H1 (cell line): Measurements from ENCODE around the gene ZNF8. TPM values are rescaled to one million over a fixed set of nuclear protein-coding genes. Genes with fewer than 3 reads are reported as not detected.

Experiments used
- CTCF ChIA-PET: fragments of 300-600 bp; sonication (Branson Sonifier 250); formaldehyde crosslinking; loops from one replicate; lab custom pipeline; 2021; ENCODE audit not compliant: partially characterized antibody; lab: Charles Lee
- POLR2A ChIA-PET: fragments of 300-600 bp; sonication (Branson Sonifier 250); formaldehyde crosslinking; loops from one replicate; lab custom pipeline; 2021; ENCODE audit warnings: inconsistent platforms; ENCODE audit not compliant: partially characterized antibody; lab: Charles Lee
- DNase-seq, 2 experiments: peaks; one replicate each; pipeline versions ENCODE4 v3.0.0 to v3.0.0-alpha.2; 2010 to 2022; ENCODE audit warnings: low spot score in 2 of 2, low read depth in 1 of 2, mixed read lengths in 1 of 2
- FAIRE-seq: peaks from 2 replicates; lab custom pipeline; 2011; peaks lifted over from hg19 to GRCh38; lab: Jason Lieb, UNC
- H2AFZ ChIP-seq: 2 replicates; pipeline ENCODE4 v1.8.1; 2012; ENCODE audit warnings: low read length, inconsistent platforms
- H2AK5ac ChIP-seq: 2 replicates; pipeline ENCODE4 v1.6.1; 2013; ENCODE audit warnings: low read depth, low read length
- H2BK120ac ChIP-seq: replicated peaks from 2 replicates; pipeline ENCODE3; 2013; ENCODE audit warnings: low read depth, low read length, inconsistent platforms
- H2BK12ac ChIP-seq: 2 replicates; pipeline ENCODE4 v1.6.1; 2013; ENCODE audit warnings: low read depth, low read length
- H2BK15ac ChIP-seq: 2 replicates; pipeline ENCODE4 v1.6.1; 2013; ENCODE audit warnings: low read length
- H2BK20ac ChIP-seq: 2 replicates; pipeline ENCODE4 v1.6.1; 2013; ENCODE audit warnings: low read length
- H2BK5ac ChIP-seq: 2 replicates; pipeline ENCODE4 v1.6.1; 2013; ENCODE audit warnings: low read depth, low read length
- H3K14ac ChIP-seq: 2 replicates; pipeline ENCODE4 v1.6.1; 2013; ENCODE audit warnings: inconsistent platforms; ENCODE audit not compliant: insufficient read length
- H3K18ac ChIP-seq: 2 replicates; pipeline ENCODE4 v1.6.1; 2013; ENCODE audit warnings: low read length; ENCODE audit errors: extremely low read depth
- H3K23ac ChIP-seq: 2 replicates; pipeline ENCODE4 v1.6.1; 2013; ENCODE audit warnings: inconsistent platforms; ENCODE audit not compliant: insufficient read length
- H3K23me2 ChIP-seq: 2 replicates; pipeline ENCODE4 v1.6.1; 2013; ENCODE audit warnings: low read depth, low read length
- H3K27ac ChIP-seq: 2 replicates; pipeline ENCODE4 v1.6.1; 2011; ENCODE audit warnings: low read depth, low read length, inconsistent platforms
- H3K27me3 ChIP-seq, 4 experiments: replicated peaks in 1 of 4; 1 replicate in 1 of 4; 2 replicates in 3 of 4; pipeline versions ENCODE4 v1.6.1 to v1.8.1; 2011 to 2013; ENCODE audit warnings: low read length in 3 of 4, mild to moderate bottlenecking in 3 of 4, inconsistent platforms in 2 of 4, mixed read lengths in 2 of 4, moderate library complexity in 1 of 4; ENCODE audit not compliant: control insufficient read depth in 3 of 4, insufficient read depth in 3 of 4; ENCODE audit errors: extremely low read depth in 1 of 4
- H3K36me3 ChIP-seq, 4 experiments: 2 replicates each; pipeline versions ENCODE4 v1.6.1 to v1.8.1; 2011 to 2013; ENCODE audit warnings: mild to moderate bottlenecking in 4 of 4, low read length in 3 of 4, moderate library complexity in 2 of 4, control low read depth in 1 of 4, inconsistent platforms in 1 of 4; ENCODE audit not compliant: insufficient read depth in 4 of 4, control insufficient read depth in 2 of 4
- H3K4ac ChIP-seq: replicated peaks from 2 replicates; pipeline ENCODE3; 2013; ENCODE audit warnings: low read length, low read depth, mixed read lengths, inconsistent platforms; ENCODE audit not compliant: insufficient read length
- H3K4me1 ChIP-seq, 4 experiments: replicated peaks in 1 of 4; 1 replicate in 1 of 4; 2 replicates in 3 of 4; pipeline versions ENCODE4 v1.6.1 to v1.8.1; 2011 to 2013; ENCODE audit warnings: low read length in 3 of 4, inconsistent platforms in 2 of 4, mixed read lengths in 1 of 4; ENCODE audit not compliant: insufficient read depth in 4 of 4, control insufficient read depth in 3 of 4
- H3K4me2 ChIP-seq, 2 experiments: 2 replicates each; pipeline versions ENCODE4 v1.6.1 to v1.8.1; 2011 to 2013; ENCODE audit warnings: low read depth in 2 of 2, low read length in 2 of 2, control low read depth in 1 of 2, inconsistent platforms in 1 of 2, mild to moderate bottlenecking in 1 of 2; ENCODE audit not compliant: insufficient read depth in 1 of 2
- H3K4me3 ChIP-seq, 4 experiments: fragments of 200-600, 300-600 bp in 1 of 4; sonication (generic), shearing (Covaris generic), sonication (Bioruptor Twin) in 1 of 4; 2 replicates each; pipeline versions ENCODE4 v1.5.1 to v1.8.1; 2011 to 2016; ENCODE audit warnings: low read length in 4 of 4, low read depth in 3 of 4, control low read depth in 2 of 4, inconsistent platforms in 2 of 4, mild to moderate bottlenecking in 2 of 4, mixed read lengths in 1 of 4, moderate library complexity in 1 of 4; ENCODE audit not compliant: insufficient read depth in 2 of 4; ENCODE audit errors: extremely low read depth in 1 of 4
- H3K56ac ChIP-seq: replicated peaks from 2 replicates; pipeline ENCODE3; 2013; ENCODE audit warnings: low read depth, mild to moderate bottlenecking, mixed read lengths, low read length, inconsistent platforms; ENCODE audit not compliant: insufficient read length
- H3K79me1 ChIP-seq: 2 replicates; pipeline ENCODE4 v1.6.1; 2013; ENCODE audit warnings: low read depth, low read length, control low read depth
- H3K79me2 ChIP-seq, 2 experiments: 2 replicates each; pipeline versions ENCODE4 v1.6.1 to v1.8.1; 2012 to 2013; ENCODE audit warnings: low read length in 2 of 2, mild to moderate bottlenecking in 2 of 2, inconsistent platforms in 1 of 2; ENCODE audit not compliant: insufficient read depth in 2 of 2, control insufficient read depth in 1 of 2
- H3K9ac ChIP-seq, 4 experiments: replicated peaks in 1 of 4; 1 replicate in 1 of 4; 2 replicates in 3 of 4; pipeline versions ENCODE4 v1.6.1 to v1.8.1; 2011 to 2013; ENCODE audit warnings: low read depth in 3 of 4, low read length in 3 of 4, control low read depth in 2 of 4, mild to moderate bottlenecking in 2 of 4, moderate library complexity in 2 of 4, inconsistent platforms in 1 of 4; ENCODE audit errors: extremely low read depth in 1 of 4
- H3K9me3 ChIP-seq, 2 experiments: 2 replicates each; pipeline versions ENCODE4 v1.6.1 to v1.8.1; 2012 to 2013; ENCODE audit warnings: mild to moderate bottlenecking in 2 of 2, moderate library complexity in 2 of 2, control low read depth in 1 of 2, inconsistent platforms in 1 of 2, low read depth in 1 of 2, low read length in 1 of 2, mixed read lengths in 1 of 2; ENCODE audit not compliant: insufficient read depth in 2 of 2
- H4K20me1 ChIP-seq, 2 experiments: replicated peaks in 1 of 2; 2 replicates each; pipeline versions ENCODE3 to v1.8.1; 2011 to 2013; ENCODE audit warnings: inconsistent platforms in 2 of 2, low read length in 2 of 2, mild to moderate bottlenecking in 1 of 2; ENCODE audit not compliant: insufficient read depth in 2 of 2, control insufficient read depth in 1 of 2
- H4K5ac ChIP-seq: 2 replicates; pipeline ENCODE4 v1.6.1; 2013; ENCODE audit warnings: low read length, low read depth, mixed read lengths, inconsistent platforms; ENCODE audit not compliant: insufficient read length
- H4K8ac ChIP-seq: 2 replicates; pipeline ENCODE4 v1.8.0; 2013; ENCODE audit warnings: mild to moderate bottlenecking, moderate library complexity, low read length, inconsistent platforms; ENCODE audit not compliant: insufficient read depth; ENCODE audit errors: extremely low read depth
- H4K91ac ChIP-seq: replicated peaks from 2 replicates; pipeline ENCODE3; 2013; ENCODE audit warnings: low read length, mixed read lengths, inconsistent platforms; ENCODE audit not compliant: insufficient read length
- BACH1 ChIP-seq: IDR thresholded peaks from 2 replicates; pipeline ENCODE4 v1.6.1; 2012; ENCODE audit warnings: low read length, improper control_type of control experiment
- KDM5A ChIP-seq: fragments of 200-600 bp; IDR thresholded peaks from 2 replicates; pipeline ENCODE4 v1.7.1; 2012; ENCODE audit warnings: mild to moderate bottlenecking, low read length, inconsistent platforms, mixed read lengths
- SIX5 ChIP-seq: IDR thresholded peaks from 2 replicates; pipeline ENCODE4 v1.6.1; 2011; ENCODE audit warnings: mild to moderate bottlenecking, low read depth, low read length
- WGBS, 2 experiments: shearing (Covaris generic) in 1 of 2; methylation state at CpG; one replicate each; pipeline versions ENCODE4 v1.1.6 to v1.1.7; 2013 to 2015; ENCODE audit warnings: low lambda C conversion rate in 2 of 2, mixed read lengths in 2 of 2, inconsistent platforms in 1 of 2, low coverage in 1 of 2, missing lambda C conversion rate in 1 of 2; ENCODE audit not compliant: insufficient replicate concordance in 2 of 2, insufficient coverage in 1 of 2, insufficient read length in 1 of 2; ENCODE audit errors: extremely low coverage in 1 of 2, missing lambda C conversion rate in 1 of 2; 5-methylcytosine and 5-hydroxymethylcytosine counted together
- polyA plus RNA-seq, 7 experiments: library from polyadenylated mRNA; depleted of rRNA in 3 of 7; stranded (reverse) in 5 of 7; unstranded in 2 of 7; fragments of >200 nt in 5 of 7; fragments of 200-250 nt in 2 of 7; gene quantifications; 1 replicate in 5 of 7; 2 replicates in 1 of 7; 4 replicates in 1 of 7; pipeline versions ENCODE4 v1.2.1 to v1.2.3, GENCODE V29; 2011 to 2013; ENCODE audit warnings: missing spikeins in 2 of 7, mixed read lengths in 2 of 7
- total RNA-seq: library from RNA; stranded (reverse); fragmentation: NEBNext Ultra II Directional; extraction: Animal tissue kit (Norgen Biotek cat#: 25700); gene quantifications from 2 replicates; pipeline ENCODE4 v1.2.1, GENCODE V29; 2021

ZNF8 gene
- total and polyA plus RNA-seq, 2 of the 8 experiments (the other 6 are each of a cell fraction or from before 2014, with no cell fraction given) = 9.2 to 21.5 TPM

DNA sequence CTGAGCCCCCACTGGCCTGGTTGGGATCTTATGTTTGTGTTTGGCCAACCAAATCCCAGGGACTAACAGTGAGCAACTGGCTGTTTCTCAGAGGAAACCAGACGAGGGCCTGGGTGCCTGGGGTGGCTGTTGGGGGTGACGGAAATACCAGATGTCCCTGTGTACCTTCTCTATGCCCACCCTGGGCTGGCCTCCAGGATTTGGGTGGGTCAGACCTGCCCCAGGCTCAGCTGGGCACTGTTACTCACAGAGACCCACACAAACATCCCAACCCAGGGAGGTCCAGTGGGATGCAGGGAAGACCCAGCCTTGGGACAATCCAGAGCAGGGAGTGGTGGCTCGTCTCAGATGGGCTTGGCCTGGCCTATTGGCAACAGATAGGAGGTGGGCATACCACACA, 56.9 kb downstream of the ZNF8 start:
- H4K20me1 ChIP-seq = peaks cover 3 to 8% of the 10 kb centered on the region in 2 experiments
- no peaks in the 10 kb centered on the region for H3K4me1 ChIP-seq
- no peak overlapping the region for H3K23ac ChIP-seq
- no peak overlapping the region for H4K5ac ChIP-seq
- WGBS, 2 experiments = 85% methylated on average over 3 of the region's 3 CpGs; no CpG with 5 or more reads in 1 of the 2 experiments
- H3K4me3 ChIP-seq = no peak overlapping the region
- no peaks in the 10 kb centered on the region for H3K27me3 ChIP-seq
- no peak overlapping the region for H2AK5ac ChIP-seq
- H3K4me2 ChIP-seq = no peak overlapping the region
- no peak overlapping the region for H2BK5ac ChIP-seq
- H3K9me3 ChIP-seq = peaks cover 5 to 6% of the 10 kb centered on the region in 2 experiments; a peak in 2 of 4 replicates
- H3K56ac ChIP-seq = no peak overlapping the region
- H3K23me2 ChIP-seq = no peaks in the 10 kb centered on the region
- no peak overlapping the region for H3K9ac ChIP-seq
- ChIA-PET POLR2A (interaction anchor here (0.6 kb wide), 1 partner anchor 94 kb away, joined by 6 read pairs; no protein-coding TSS in a partner anchor), CTCF (interaction anchor here (1.2 to 1.3 kb wide), 2 partner anchors 11 to 183 kb away, joined by 3 to 6 read pairs; no protein-coding TSS in a partner anchor)
- no peak overlapping the region for H2BK20ac ChIP-seq
- peaks cover 0 to 9% (median 3%) of the 10 kb centered on the region in 4 experiments; a peak in 3 of 8 replicates for H3K36me3 ChIP-seq
- H2BK12ac ChIP-seq = no peak overlapping the region
- no peak overlapping the region for H2AFZ ChIP-seq
- no peak overlapping the region for H3K18ac ChIP-seq
- DNase-seq = no peak
- FAIRE-seq = no peak
- no peaks in the 10 kb centered on the region for H3K79me1 ChIP-seq
- H2BK120ac ChIP-seq = no peak overlapping the region
- H3K27ac ChIP-seq = no peak overlapping the region
- no peaks in the 10 kb centered on the region for H3K79me2 ChIP-seq
- no peak overlapping the region for H2BK15ac ChIP-seq
- H4K8ac ChIP-seq = no peak overlapping the region; the same call in 1 of the 2 replicates
- H3K4ac ChIP-seq = no peak overlapping the region
- H3K14ac ChIP-seq = no peak overlapping the region
- no peak overlapping the region for H4K91ac ChIP-seq
- TF ChIP-seq KDM5A = no peak
- no peak for TF ChIP-seq BACH1
- no peak for TF ChIP-seq SIX5
